BLaER1 (cell line): ENCODE measurements around the gene SH2D3C.

Experiments
- H3K27ac ChIP-seq: shearing (Covaris generic); formaldehyde crosslinking; 2 replicates; pipeline ENCODE4 v1.8.1; 2022
- H3K27me3 ChIP-seq: shearing (Covaris generic); formaldehyde crosslinking; 2 replicates; pipeline ENCODE4 v1.8.1; 2022
- H3K36me3 ChIP-seq: shearing (Covaris generic); formaldehyde crosslinking; 2 replicates; pipeline ENCODE4 v1.8.1; 2022
- H3K4me1 ChIP-seq: shearing (Covaris generic); formaldehyde crosslinking; 2 replicates; pipeline ENCODE4 v1.8.1; 2022
- H3K4me2 ChIP-seq: shearing (Covaris generic); formaldehyde crosslinking; 2 replicates; pipeline ENCODE4 v1.8.1; 2022
- H3K4me3 ChIP-seq: shearing (Covaris generic); formaldehyde crosslinking; 2 replicates; pipeline ENCODE4 v1.8.1; 2022
- H3K9ac ChIP-seq: shearing (Covaris generic); formaldehyde crosslinking; 2 replicates; pipeline ENCODE4 v1.8.1; 2022
- H3K9me3 ChIP-seq: shearing (Covaris generic); formaldehyde crosslinking; 2 replicates; pipeline ENCODE4 v1.8.1; 2022
- H4K20me1 ChIP-seq: shearing (Covaris generic); formaldehyde crosslinking; 2 replicates; pipeline ENCODE4 v1.8.1; 2022
- Cebpa-rat ChIP-seq: shearing (Covaris generic); IDR thresholded peaks from 2 replicates; pipeline ENCODE4 v1.8.1; 2022

The SH2D3C gene

DNA sequence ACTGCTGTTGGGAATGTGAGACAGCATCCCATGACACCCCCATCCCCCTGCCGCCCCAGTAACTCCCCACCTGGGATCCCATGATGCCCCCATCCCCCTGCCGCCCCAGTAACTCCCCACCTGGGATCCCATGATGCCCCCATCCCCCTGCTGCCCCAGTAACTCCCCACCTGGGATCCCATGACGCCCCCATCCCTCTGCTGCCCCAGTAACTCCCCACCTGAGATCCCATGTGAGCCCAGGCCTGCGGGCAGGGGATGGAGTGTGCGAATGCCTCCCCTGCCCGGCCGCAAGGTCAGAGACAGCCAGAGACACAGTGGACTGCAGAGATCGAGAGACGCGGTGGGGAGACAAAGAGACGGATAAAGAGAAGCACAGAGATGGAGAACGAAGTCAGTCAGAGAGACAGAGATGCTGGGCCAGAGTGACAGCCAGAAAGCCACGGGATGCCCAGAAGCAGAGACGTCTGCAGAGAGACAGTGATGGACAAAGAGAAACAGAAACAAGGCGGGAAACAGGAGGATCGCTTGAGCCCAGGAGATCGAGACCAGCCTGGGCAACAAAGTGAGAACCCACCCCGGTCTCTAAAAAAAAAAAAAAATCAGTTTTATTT lies 992 bp downstream of the SH2D3C start:
- peak overlapping the region; percentile 88 for H3K4me2 ChIP-seq
- peaks cover 28% of the 10 kb centered on the region for H3K36me3 ChIP-seq
- H3K27me3 ChIP-seq = no peaks in the 10 kb centered on the region
- no peak for TF ChIP-seq Cebpa-rat
- peak overlapping the region; percentile 92 for H3K9ac ChIP-seq
- H3K4me1 ChIP-seq = peaks cover 82% of the 10 kb centered on the region
- peak overlapping the region; percentile 79 for H3K4me3 ChIP-seq
- H3K27ac ChIP-seq = peak overlapping the region; percentile 92
- H4K20me1 ChIP-seq = peaks cover 57% of the 10 kb centered on the region
- no peaks in the 10 kb centered on the region for H3K9me3 ChIP-seq

DNA sequence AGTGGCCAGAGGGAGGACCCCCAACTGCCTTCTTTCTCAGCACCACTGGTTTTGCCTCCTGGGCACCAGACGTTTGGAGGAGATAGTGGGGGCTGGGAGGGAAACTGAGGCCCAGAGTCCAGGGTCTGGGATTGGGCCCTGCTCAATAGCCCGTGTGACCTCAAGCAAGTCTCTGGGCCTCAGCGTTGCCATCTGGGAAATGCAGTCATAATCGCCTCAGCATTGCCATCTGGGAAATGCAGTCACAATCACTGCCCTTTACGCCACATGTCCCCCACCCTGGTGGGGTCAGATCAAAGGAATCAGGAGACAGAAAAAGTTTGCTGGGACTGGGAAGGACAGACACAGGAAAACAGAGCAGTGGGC lies 1.6 kb downstream of the SH2D3C start:
- no peak for TF ChIP-seq Cebpa-rat

DNA sequence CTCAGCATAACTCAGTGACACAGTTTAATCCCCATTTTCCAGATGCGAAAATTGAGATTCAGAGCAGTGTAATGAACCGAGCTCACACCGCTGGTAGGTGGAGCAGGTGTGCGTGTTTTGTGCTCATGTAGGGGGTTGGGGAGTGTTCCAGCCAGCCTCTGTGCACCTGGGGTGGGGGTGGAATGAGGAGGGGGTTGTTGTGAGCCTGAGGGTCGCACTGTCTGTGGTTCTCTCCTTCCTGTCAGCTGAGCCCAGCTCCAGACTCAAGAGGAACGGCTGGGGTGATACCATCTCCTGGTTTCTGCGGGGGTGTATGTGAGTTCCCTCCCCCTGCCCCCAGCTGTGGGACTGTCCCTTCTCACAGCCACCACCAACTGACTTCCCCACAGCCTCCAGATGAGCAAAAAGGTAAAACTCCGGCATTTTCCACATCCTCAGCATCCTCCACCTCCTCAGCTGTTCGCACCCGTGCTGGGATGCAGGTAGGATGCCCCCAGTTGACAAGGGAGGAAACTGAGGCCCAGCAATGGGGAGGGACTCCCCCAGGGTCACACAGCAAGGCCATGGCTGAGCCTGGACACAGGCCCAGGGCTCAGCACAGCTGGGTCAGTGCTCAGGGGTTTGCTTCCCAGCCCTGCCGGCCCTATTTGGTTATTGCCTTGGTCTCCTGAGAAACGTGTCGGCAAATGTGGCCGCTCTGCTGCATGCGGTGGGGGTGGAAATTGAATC lies 2.1 kb downstream of the SH2D3C start:
- Histone ChIP-seq H3K27ac (peak overlapping the region; percentile 92), H3K9me3 (no peaks in the 10 kb centered on the region), H4K20me1 (peaks cover 67% of the 10 kb centered on the region), H3K27me3 (no peaks in the 10 kb centered on the region), H3K4me3 (peak overlapping the region; percentile 79), H3K36me3 (peaks cover 37% of the 10 kb centered on the region), H3K4me2 (peak overlapping the region; percentile 88), H3K9ac (peak overlapping the region; percentile 92), H3K4me1 (peaks cover 81% of the 10 kb centered on the region)
- no peak for TF ChIP-seq Cebpa-rat

More for the DNA sequence above, 1.6 kb downstream of the SH2D3C start:
- H3K4me3 ChIP-seq = peak overlapping the region; percentile 79
- no peaks in the 10 kb centered on the region for H3K9me3 ChIP-seq
- no peaks in the 10 kb centered on the region for H3K27me3 ChIP-seq
- H3K4me1 ChIP-seq = peaks cover 82% of the 10 kb centered on the region
- H3K4me2 ChIP-seq = peak overlapping the region; percentile 88
- H3K9ac ChIP-seq = peak overlapping the region; percentile 92
- peak overlapping the region; percentile 92 for H3K27ac ChIP-seq
- H4K20me1 ChIP-seq = peaks cover 63% of the 10 kb centered on the region
- H3K36me3 ChIP-seq = peaks cover 33% of the 10 kb centered on the region

DNA sequence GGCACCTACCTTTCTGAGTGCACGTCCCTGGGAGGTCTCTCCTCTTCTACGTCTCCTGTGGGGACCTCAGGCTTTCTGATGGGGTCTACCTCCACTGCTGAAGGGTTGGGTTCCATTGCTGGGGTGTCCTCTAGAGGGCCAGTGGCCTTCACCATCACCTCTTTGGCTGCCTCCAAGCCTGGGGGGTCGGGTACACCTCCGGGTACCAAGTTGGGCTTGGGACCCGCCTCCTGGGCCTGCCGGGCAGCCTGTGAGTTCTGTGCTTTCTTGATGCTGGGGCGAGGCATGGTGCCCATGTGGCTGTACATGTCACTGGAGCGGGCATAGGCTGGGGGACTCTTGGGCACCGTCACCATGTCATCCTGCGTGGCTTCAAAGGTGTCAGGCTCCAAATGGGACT lies 4.5 kb downstream of the SH2D3C start:
- TF ChIP-seq Cebpa-rat = no peak

DNA sequence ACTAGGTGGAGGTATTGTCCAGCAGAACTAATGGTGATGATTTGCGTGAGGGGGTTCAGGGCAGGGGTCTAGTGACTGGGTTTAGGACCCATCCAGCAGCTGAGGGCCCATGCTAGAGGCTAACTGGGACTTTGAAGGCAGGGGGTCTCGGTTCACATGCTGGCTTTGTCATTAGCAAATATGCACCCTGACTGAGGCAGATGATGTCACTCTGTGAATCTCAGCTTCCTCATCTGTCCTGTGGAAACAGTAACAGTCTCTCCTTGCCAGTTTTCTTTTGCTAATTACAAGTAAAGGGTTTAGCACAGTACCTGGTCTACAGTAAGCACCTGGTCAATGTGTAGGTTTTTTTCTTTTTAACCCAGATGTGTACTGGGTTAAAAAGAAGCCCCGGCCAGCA lies 5.2 kb downstream of the SH2D3C start:
- Histone ChIP-seq H3K27me3 (no peaks in the 10 kb centered on the region), H3K4me2 (0 out of 2 replicates have a peak overlapping the region, but pooled peaks have one; percentile 11), H3K27ac (no peak overlapping the region), H3K36me3 (peaks cover 49% of the 10 kb centered on the region), H4K20me1 (peaks cover 77% of the 10 kb centered on the region), H3K9me3 (no peaks in the 10 kb centered on the region), H3K9ac (peak overlapping the region; percentile 18; the same call in 1 of the 2 replicates), H3K4me1 (peaks cover 79% of the 10 kb centered on the region), H3K4me3 (no peak overlapping the region)
- no peak for TF ChIP-seq Cebpa-rat

More for the DNA sequence above, 4.5 kb downstream of the SH2D3C start:
- peak overlapping the region; percentile 34; the same call in 1 of the 2 replicates for H3K9ac ChIP-seq
- no peak overlapping the region for H3K27ac ChIP-seq
- 0 out of 2 replicates have a peak overlapping the region, but pooled peaks have one; percentile 11 for H3K4me2 ChIP-seq
- H3K27me3 ChIP-seq = no peaks in the 10 kb centered on the region
- peaks cover 79% of the 10 kb centered on the region for H3K4me1 ChIP-seq
- H3K9me3 ChIP-seq = no peaks in the 10 kb centered on the region
- peaks cover 72% of the 10 kb centered on the region for H4K20me1 ChIP-seq
- H3K36me3 ChIP-seq = peaks cover 46% of the 10 kb centered on the region
- no peak overlapping the region for H3K4me3 ChIP-seq

DNA sequence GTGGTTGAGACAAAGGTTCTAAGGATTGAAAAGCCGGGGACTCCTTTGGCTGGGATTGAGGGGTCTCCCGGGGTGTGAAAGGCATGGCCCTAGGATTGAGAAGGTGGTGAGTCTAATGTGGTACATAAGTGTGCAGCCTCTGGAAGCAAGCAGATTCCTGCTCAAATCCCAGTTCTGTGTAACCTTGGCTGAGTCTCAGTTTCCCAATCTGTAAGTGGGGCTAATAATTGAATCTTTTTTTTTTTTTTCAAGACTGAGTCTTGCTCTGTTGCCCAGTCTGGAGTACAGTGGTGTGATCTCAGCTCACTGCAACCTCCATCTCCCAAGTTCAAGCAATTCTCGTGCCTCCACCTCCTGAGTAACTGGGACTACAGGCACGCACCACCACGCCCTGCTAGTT lies 5.9 kb downstream of the SH2D3C start:
- no peaks in the 10 kb centered on the region for H3K27me3 ChIP-seq
- peaks cover 56% of the 10 kb centered on the region for H3K36me3 ChIP-seq
- peaks cover 84% of the 10 kb centered on the region for H4K20me1 ChIP-seq
- peak overlapping the region; percentile 6; the same call in 1 of the 2 replicates for H3K4me2 ChIP-seq
- no peaks in the 10 kb centered on the region for H3K9me3 ChIP-seq
- no peak overlapping the region for H3K27ac ChIP-seq
- H3K4me1 ChIP-seq = peaks cover 83% of the 10 kb centered on the region
- H3K9ac ChIP-seq = no peak overlapping the region
- TF ChIP-seq Cebpa-rat = no peak
- H3K4me3 ChIP-seq = no peak overlapping the region

DNA sequence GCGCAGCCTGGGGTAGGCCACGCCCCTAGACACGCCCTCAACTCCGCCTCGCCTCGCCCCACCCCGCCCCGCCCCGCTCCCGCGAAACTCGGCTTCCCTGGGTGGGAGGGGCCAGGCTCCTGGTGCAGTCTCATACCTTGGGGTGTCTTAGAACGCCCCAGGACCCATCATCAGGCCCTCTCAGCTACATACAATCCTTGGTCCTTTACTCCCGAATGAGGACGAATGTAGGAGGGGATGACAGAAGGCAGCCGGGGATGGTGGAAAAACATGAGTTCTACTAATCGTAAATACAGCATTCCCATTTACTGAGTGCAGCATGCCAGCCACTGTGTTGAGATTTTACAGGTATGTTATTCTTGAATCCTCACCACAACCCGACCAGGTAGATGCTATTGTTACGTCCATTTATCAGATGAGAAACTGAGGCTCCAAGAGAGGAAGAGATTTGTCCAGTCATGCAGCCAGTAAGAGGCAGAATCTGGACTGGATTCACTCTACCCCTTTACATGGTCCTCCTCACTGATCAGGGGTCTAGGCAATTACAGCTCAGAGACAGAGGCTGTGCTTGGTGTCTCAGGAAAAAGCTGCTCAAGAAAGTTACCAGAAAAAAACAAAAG lies 6.8 kb downstream of the SH2D3C start:
- no peak overlapping the region for H3K9ac ChIP-seq

DNA sequence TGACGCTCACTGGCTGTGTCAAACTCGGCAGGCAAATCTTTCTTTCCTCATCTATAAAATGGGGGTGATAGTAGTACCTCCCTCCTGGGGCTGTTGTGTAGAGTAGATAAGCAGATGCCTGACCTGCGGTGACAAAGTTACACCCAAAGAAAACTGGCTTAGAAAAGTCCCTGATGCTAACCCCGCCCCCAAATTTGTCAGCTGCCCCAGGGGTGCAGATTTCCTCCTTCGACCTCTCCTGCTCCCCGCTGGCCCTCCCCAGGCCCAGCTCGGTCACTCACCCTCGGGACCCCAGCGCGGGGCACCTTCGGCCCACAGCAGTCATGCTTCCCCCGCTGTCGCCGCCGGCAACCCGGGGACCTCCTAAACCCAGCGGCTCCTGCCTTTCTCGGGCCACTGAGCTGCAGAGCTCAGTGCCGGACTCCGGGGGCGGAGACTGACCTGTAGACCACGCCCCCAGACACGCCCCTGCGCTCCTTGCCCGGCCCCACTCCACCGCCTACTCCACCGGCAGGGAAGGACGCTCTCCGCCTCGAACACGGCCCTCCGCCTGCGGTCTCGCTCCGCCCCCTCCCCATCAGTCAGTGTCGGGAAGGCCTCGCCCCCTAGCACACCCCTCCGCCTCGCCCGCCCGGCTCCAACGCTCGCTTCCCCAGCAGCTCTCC lies 7.4 kb downstream of the SH2D3C start:
- peak overlapping the region; percentile 58 for H3K27ac ChIP-seq
- H3K9ac ChIP-seq = peak overlapping the region; percentile 73
- H3K4me3 ChIP-seq = peak overlapping the region; percentile 68
- no peaks in the 10 kb centered on the region for H3K9me3 ChIP-seq
- H3K4me2 ChIP-seq = peak overlapping the region; percentile 98
- H3K4me1 ChIP-seq = peaks cover 93% of the 10 kb centered on the region
- H3K36me3 ChIP-seq = peaks cover 72% of the 10 kb centered on the region
- no peaks in the 10 kb centered on the region for H3K27me3 ChIP-seq
- H4K20me1 ChIP-seq = peaks cover 98% of the 10 kb centered on the region
- no peak for TF ChIP-seq Cebpa-rat

More for the DNA sequence above, 6.8 kb downstream of the SH2D3C start:
- H3K9me3 ChIP-seq = no peaks in the 10 kb centered on the region
- H3K4me3 ChIP-seq = no peak overlapping the region; the same call in 1 of the 2 replicates
- H3K27ac ChIP-seq = no peak overlapping the region
- peak overlapping the region; percentile 98 for H3K4me2 ChIP-seq
- H3K36me3 ChIP-seq = peaks cover 65% of the 10 kb centered on the region
- no peak for TF ChIP-seq Cebpa-rat
- peaks cover 93% of the 10 kb centered on the region for H4K20me1 ChIP-seq
- no peaks in the 10 kb centered on the region for H3K27me3 ChIP-seq
- peaks cover 92% of the 10 kb centered on the region for H3K4me1 ChIP-seq

DNA sequence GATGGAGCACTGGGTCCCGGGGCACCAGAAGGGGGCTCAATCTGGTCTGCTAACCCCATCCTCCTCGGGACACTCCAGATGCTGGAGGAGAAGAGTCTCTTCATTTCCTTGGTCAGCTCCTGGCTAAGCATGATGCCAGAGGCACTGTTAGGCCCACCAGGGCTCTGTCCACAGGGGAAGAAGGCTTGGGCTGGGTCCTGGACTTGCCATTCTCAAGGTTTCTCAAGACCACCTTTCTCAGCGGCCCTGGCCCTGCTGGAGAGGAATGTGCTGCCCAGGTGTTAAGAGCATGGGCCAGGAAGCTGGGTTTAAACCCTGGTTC lies 7.9 kb downstream of the SH2D3C start:
- H3K4me2 ChIP-seq = peak overlapping the region; percentile 98
- H3K36me3 ChIP-seq = peaks cover 77% of the 10 kb centered on the region
- H3K27me3 ChIP-seq = no peaks in the 10 kb centered on the region
- H3K4me1 ChIP-seq = peaks cover 88% of the 10 kb centered on the region
- H4K20me1 ChIP-seq = peaks cover 98% of the 10 kb centered on the region
- peak overlapping the region; percentile 58 for H3K27ac ChIP-seq
- no peak for TF ChIP-seq Cebpa-rat
- H3K9ac ChIP-seq = peak overlapping the region; percentile 73
- peak overlapping the region; percentile 68 for H3K4me3 ChIP-seq
- no peaks in the 10 kb centered on the region for H3K9me3 ChIP-seq
